HG03571 (cell line): Measurements from ENCODE around the gene MGST3.
A peak's percentile ranks its signal among the peaks of the same experiment; 100 is the strongest.
"Not testable (repeated sequence)": the region's sequence is repeated elsewhere in the genome, so short reads cannot be mapped to it uniquely, and the experiment has no call there.

ENCODE experiments used
- ATAC-seq: cut with Tn5 transposase; IDR thresholded peaks from one replicate; pipeline ENCODE4 v1.9.1; 2021; ENCODE audit not compliant: unreplicated experiment

The MGST3 gene

GRCh38 chr1:165650981-165651625, 20.1 kb downstream of the MGST3 start:
- no peak for ATAC-seq

DNA sequence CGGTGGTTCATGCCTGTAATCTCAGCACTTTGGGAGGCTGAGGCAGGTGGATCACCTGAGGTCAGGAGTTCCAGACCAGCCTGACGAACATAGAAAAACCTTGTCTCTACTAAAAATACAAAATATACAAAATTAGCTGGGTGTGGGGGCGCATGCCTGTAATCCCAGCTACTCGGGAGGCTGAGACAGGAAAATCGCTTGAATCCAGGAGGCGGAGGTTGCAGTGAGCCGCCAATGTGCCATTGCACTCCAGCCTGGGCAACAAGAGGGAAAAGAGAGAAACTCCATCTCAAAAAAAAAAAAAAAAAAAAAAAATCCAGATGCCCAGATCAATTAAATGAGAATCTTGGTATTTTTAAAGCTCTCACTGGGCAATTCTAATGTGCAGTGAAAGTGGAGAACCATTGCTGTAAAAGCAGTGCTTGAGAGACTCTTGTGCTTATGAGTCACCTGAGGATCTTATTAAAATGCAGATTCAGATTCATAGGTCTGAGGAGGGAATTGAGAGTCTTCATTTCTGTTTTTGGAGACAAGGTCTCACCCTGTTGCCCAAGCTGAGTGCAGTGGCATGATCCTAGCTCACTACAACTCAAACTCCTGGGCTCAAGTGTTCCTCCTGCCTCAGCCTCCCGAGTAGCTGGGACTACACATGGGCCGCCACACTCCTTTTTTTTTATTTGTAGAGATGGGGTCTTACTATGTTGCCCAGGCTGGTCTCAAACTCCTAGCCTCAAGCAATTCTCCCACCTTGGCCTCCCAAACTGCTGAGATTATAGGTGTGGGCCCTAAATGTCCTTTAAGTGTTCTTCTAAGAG, 27.9 kb downstream of the MGST3 start:
- ATAC-seq: not testable (repeated sequence)

GRCh38 chr1:165659581-165659895, 28.5 kb downstream of the MGST3 start:
- ATAC-seq: no peak

- no peak for ATAC-seq
Observed at GRCh38 chr1:165661703-165662102, 30.7 kb downstream of the MGST3 start.

GRCh38 chr1:165662186-165662585, 31.2 kb downstream of the MGST3 start:
- ATAC-seq: no peak

GRCh38 chr1:165666152-165666825, 35.3 kb downstream of the MGST3 start:
- ATAC-seq: no peak

DNA sequence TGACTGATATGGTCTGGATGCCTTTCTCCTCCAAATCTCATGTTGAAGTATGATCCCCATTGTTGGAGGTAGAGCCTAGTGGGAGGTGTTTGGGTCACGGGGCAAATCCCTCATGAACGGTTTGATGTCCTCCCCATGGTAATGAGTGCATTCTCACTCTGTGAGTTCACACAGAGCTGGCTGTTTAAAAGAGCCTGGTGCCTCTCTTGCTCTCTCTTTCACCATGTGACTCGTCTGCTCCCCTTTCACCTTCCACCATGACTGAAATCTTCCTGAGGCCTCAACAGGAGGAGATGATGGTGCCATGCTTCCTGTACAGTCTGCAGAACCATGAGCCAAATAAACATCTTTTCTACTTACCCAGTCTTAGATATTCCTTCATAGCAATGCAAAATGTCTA, 37.1 kb downstream of the MGST3 start:
- no peak for ATAC-seq

DNA sequence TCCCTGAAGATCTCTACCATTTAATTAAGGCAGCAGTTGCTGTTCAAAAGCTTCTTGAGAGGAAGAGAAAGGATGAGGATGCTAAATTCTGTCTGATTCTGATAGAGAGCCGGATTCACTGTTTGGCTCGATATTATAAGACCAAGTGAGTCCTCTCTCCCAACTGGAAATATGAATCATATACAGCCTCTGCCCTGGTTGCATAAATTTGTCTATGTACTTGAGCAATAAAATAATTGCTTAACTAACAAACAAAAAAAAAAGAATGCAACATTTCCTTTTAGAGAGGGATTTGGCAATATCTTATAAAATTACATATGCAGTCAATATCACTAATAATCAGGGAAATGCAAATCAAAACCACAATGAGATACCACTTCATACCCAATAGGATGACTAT, 40.5 kb downstream of the MGST3 start:
- no peak for ATAC-seq

- no peak for ATAC-seq
Observed at GRCh38 chr1:165674599-165674998, 43.6 kb downstream of the MGST3 start.

GRCh38 chr1:165675794-165676193, 44.8 kb downstream of the MGST3 start:
- ATAC-seq: no peak

- no peak for ATAC-seq
Observed at GRCh38 chr1:165678509-165678908, 47.5 kb downstream of the MGST3 start.

GRCh38 chr1:165679282-165680036, 48.4 kb downstream of the MGST3 start:
- no peak for ATAC-seq

GRCh38 chr1:165680303-165680702, 49.3 kb downstream of the MGST3 start:
- no peak for ATAC-seq

GRCh38 chr1:165680773-165681172, 49.7 kb downstream of the MGST3 start:
- not testable (repeated sequence) for ATAC-seq

GRCh38 chr1:165683848-165684485, 52.9 kb downstream of the MGST3 start:
- no peak for ATAC-seq

- peak; percentile 69 for ATAC-seq
Observed at GRCh38 chr1:165686121-165686970, 55.3 kb downstream of the MGST3 start.

DNA sequence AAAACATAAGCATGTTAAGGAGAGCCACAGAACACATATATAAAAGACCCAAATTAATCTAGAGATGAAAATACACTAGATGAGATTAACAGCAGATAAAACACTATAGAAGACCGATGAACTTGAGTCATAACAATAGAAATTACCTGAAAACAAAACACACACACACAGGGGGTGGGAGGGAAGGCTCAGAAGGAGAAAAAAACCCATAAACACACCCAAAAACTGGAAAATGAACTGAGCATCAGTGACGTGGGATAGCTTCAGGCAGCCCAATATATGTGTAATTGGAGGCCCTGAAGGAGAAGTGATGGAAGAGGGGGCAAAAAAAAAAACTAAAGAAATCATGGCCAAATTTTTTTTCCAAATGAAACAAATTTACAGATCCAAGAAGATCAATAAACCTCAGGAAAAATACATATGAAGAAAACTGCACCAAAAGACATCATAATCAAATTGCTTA, 56.0 kb downstream of the MGST3 start:
- peak; percentile 29 for ATAC-seq

DNA sequence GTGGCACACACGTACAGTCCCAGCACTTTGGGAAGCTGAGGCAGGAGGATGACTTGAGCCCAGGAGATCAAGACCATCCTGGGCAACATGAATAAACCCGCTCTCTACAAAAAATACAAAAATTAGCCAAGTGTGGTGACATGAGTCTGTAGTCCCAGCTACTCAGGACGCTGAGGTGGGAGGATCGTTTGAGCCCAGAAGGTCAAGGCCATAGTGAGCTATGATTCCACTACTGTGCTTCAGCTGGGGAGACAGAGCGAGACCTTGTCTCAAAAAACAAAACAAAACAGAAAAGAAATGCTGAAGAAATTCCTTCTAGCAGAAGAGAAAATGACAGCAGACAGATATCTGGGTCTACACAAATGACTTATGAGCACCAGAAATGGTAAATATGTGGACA, 57.0 kb downstream of the MGST3 start:
- ATAC-seq: no peak

DNA sequence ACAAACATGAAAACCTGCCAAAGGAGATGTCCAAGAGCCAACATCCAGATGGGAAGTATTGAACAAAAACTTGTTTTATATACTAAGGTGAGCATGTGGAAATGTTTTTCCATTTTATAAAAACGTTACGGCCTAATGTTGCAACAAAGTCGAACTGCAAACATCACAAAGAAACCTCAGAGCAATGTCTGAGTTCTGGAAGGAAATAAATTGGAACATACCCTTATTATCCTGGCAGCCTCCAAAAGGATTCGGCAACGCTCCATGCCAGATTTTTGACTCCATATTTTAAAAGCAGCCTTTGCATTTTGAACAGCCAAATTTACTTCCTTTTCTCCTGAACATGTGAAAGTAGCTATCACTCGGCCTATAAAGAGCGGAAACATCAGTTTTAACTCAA, 64.0 kb downstream of the MGST3 start:
- ATAC-seq: no peak

GRCh38 chr1:165696625-165697100, 65.6 kb downstream of the MGST3 start:
- ATAC-seq: no peak
